AG09309 (cell line): Measurements from ENCODE around the gene LIN7B.

Source experiments
- DNase-seq: peaks from one replicate; pipeline ENCODE4 v3.0.0-alpha.2; 2010; ENCODE audit warnings: low read depth
- H3K4me3 ChIP-seq: 2 replicates; pipeline ENCODE4 v1.5.1; 2011; ENCODE audit warnings: mild to moderate bottlenecking, low read depth, low read length, moderate library complexity; ENCODE audit not compliant: control insufficient read depth
- CTCF ChIP-seq: IDR thresholded peaks from 2 replicates; pipeline ENCODE4 v1.5.1; 2011; ENCODE audit warnings: mild to moderate bottlenecking, low read depth, low read length, inconsistent platforms; ENCODE audit not compliant: insufficient read depth, control insufficient read depth; ENCODE audit errors: missing control alignments

LIN7B gene

DNA sequence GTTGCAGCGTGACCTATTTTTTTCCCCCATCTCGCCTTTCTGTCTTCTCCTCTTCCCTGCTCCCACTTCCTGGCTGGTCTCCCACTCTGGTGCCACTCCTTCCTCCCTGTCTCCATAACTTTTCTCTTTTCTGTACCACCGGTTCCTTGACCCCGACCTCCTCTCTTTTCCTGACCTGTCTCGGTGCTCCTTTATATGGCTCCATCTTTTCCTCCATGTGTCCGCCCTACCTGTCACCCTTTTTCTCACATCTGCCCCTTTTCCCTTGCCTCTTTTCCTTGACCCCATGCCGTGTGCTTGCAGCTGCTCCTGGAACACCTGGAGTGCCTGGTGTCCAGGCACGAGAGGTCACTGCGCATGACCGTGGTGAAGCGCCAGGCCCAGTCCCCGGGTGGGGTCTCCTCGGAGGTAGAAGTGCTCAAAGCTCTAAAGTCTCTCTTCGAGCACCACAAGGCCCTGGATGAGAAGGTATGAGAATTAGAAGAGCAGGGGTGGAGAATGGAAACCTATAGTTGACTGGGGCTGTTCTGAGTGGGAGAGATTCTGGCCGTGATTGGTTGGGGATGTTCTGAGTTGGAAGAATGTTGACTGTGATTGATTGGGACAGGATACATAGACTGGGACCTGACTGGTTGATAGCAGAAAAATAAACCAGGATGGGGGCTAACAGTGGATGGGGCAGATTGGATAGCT, 14.5 kb downstream of the LIN7B start:
- no peak for TF ChIP-seq CTCF
- H3K4me3 ChIP-seq = no peak overlapping the region
- DNase-seq = no peak

- TF ChIP-seq CTCF = no peak
- no peak overlapping the region for H3K4me3 ChIP-seq
- no peak for DNase-seq
Observed at GRCh38 chr19:49129238-49129583, 15.0 kb downstream of the LIN7B start.

DNA sequence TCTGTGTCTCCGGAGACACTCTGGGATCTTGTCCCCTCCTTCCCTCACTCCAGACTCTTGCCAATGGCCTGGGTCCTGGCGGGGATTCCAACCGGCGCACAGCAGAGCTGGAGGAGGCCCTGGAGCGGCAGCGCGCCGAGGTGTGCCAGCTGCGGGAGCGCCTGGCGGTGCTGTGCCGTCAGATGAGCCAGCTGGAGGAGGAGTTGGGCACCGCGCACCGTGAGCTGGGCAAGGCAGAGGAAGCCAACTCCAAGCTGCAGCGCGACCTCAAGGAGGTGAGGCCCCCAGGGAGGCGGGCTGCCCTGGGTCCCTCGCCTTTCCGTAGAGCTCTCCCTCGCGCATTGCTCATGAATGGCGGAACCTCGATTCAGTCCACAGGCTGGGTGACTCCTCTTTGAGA, 16.2 kb downstream of the LIN7B start:
- no peak for DNase-seq

DNA sequence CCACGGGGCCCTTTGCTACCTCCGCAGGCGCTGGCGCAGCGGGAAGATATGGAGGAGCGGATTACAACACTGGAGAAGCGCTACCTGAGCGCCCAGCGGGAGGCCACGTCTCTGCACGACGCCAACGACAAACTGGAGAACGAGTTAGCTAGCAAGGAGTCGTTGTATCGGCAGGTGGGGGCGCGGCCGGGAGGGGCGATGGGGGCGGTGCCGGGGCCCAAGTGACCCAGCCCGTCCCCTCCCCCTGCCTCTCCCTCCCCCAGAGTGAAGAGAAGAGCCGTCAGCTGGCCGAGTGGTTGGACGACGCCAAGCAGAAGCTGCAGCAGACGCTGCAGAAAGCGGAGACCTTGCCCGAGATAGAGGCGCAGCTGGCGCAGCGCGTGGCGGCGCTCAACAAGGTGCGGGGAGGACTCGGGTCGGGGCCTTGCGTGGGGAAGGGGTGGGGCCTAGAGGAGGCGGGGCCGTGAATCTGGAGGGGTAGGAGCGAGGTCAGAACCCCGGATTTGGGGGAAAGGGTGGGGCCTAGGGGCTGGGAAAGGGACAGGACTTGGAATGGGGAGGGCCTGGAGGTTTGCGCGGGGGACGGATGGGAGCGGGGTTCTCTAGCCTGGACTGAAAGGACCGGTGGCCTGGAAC, 18.9 kb downstream of the LIN7B start:
- H3K4me3 ChIP-seq = no peak overlapping the region
- no peak for TF ChIP-seq CTCF
- DNase-seq = no peak

More for the DNA sequence above, 16.2 kb downstream of the LIN7B start:
- H3K4me3 ChIP-seq = no peak overlapping the region
- TF ChIP-seq CTCF = no peak

GRCh38 chr19:49133621-49134454, 19.7 kb downstream of the LIN7B start:
- no peak overlapping the region for H3K4me3 ChIP-seq
- no peak for DNase-seq

More at GRCh38 chr19:49133621-49134454, 19.7 kb downstream of the LIN7B start:
- no peak for TF ChIP-seq CTCF
